AG04449 (cell line): ENCODE results near the gene AGBL4.

Experiments
- CTCF ChIA-PET: fragments of 350-600 bp; formaldehyde crosslinking; extraction: SDS; loops from one replicate; lab custom pipeline; 2021; ENCODE audit warnings: antibody characterized with exemption; lab: Yijun Ruan, JAX
- POLR2A ChIA-PET: fragments of 400-600, 350-600 bp; formaldehyde crosslinking; extraction: SDS; loops from one replicate; lab custom pipeline; 2020; ENCODE audit warnings: antibody characterized with exemption, inconsistent platforms; lab: Yijun Ruan, JAX
- DNase-seq: peaks from one replicate; pipeline ENCODE4 v3.0.0-alpha.2; 2010; ENCODE audit warnings: low read depth, low spot score
- H3K4me3 ChIP-seq: 2 replicates; pipeline ENCODE4 v1.5.1; 2011; ENCODE audit warnings: low read depth, mild to moderate bottlenecking, control low read depth, low read length
- CTCF ChIP-seq: IDR thresholded peaks from one replicate; pipeline ENCODE4 v1.5.1; 2011; ENCODE audit warnings: mild to moderate bottlenecking, moderate library complexity, low read length, control low read depth, inconsistent platforms; ENCODE audit not compliant: insufficient read depth; ENCODE audit errors: missing control alignments

The AGBL4 gene

GRCh38 chr1:48777219-48777895 lies 1246.4 kb downstream of the AGBL4 start:
- ChIA-PET CTCF (no interaction called here), POLR2A (no interaction called here)
- H3K4me3 ChIP-seq, result peak overlapping the region; percentile 66
- DNase-seq, result no peak
- TF ChIP-seq CTCF, result no peak

- H3K4me3 ChIP-seq, result peak within 1 kb of the TSS; percentile 66
- DNase-seq, result no peak
- POLR2A ChIA-PET, result no interaction called here
- CTCF ChIA-PET, result no interaction called here
- TF ChIP-seq CTCF, result no peak
These were observed 1247.1 kb downstream of the AGBL4 start, which contains the start of gene BEND5 for GRCh38 chr1:48776393-48777218. TSS of gene BEND5 (minus strand) at chr1:48776891. CDS start at chr1:48776831, 60 bp downstream.

GRCh38 chr1:48775831-48776392 lies 1247.8 kb downstream of the AGBL4 start:
- DNase-seq, result no peak
- H3K4me3 ChIP-seq, result peak overlapping the region; percentile 66
- no peak for TF ChIP-seq CTCF
- CTCF ChIA-PET, result no interaction called here
- POLR2A ChIA-PET, result no interaction called here

GRCh38 chr1:48773133-48773532 lies 1250.6 kb downstream of the AGBL4 start:
- ChIA-PET POLR2A (no interaction called here), CTCF (interaction anchor here (1.6 kb wide), 1 partner anchor 11 kb away, joined by 5 read pairs; no protein-coding TSS in a partner anchor)
- no peak overlapping the region for H3K4me3 ChIP-seq
- DNase-seq, result no peak
- TF ChIP-seq CTCF, result no peak

GRCh38 chr1:48772211-48772610 lies 1251.5 kb downstream of the AGBL4 start:
- POLR2A ChIA-PET, result no interaction called here
- CTCF ChIA-PET, result interaction anchor here (1.6 kb wide), 1 partner anchor 10 kb away, joined by 5 read pairs; no protein-coding TSS in a partner anchor
- no peak overlapping the region for H3K4me3 ChIP-seq
- no peak for DNase-seq
- no peak for TF ChIP-seq CTCF

- DNase-seq, result no peak
- POLR2A ChIA-PET, result no interaction called here
- CTCF ChIA-PET, result interaction anchor here (1.5 to 1.6 kb wide), 2 partner anchors 9 to 46 kb away, joined by 3 to 5 read pairs; no protein-coding TSS in a partner anchor
- no peak for TF ChIP-seq CTCF
- no peak overlapping the region for H3K4me3 ChIP-seq
These were observed 1252.2 kb downstream of the AGBL4 start for GRCh38 chr1:48771561-48771960.
